Effector memory CD4-positive, alpha-beta T cell (primary cell): ENCODE results near the gene PATL2.

Source experiments
- DNase-seq, 3 donors: peaks; one replicate each; pipeline ENCODE4 v3.0.0-alpha.2; 2020
- H3K27ac ChIP-seq: 2 replicates; pipeline ENCODE4 v1.7.0; 2013; ENCODE audit warnings: mild to moderate bottlenecking, low read length, moderate library complexity; ENCODE audit not compliant: insufficient read depth, poor library complexity, severe bottlenecking
- H3K27me3 ChIP-seq: replicated peaks from 2 replicates; pipeline ENCODE4 v1.7.0; 2013; ENCODE audit warnings: mild to moderate bottlenecking, low read length; ENCODE audit not compliant: insufficient read depth, control insufficient read depth, poor library complexity, severe bottlenecking
- H3K36me3 ChIP-seq: 2 replicates; pipeline ENCODE4 v1.7.0; 2013; ENCODE audit warnings: mild to moderate bottlenecking, low read length, moderate library complexity; ENCODE audit not compliant: control insufficient read depth, insufficient read depth
- H3K4me1 ChIP-seq: 2 replicates; pipeline ENCODE4 v1.7.0; 2013; ENCODE audit warnings: low read length, mild to moderate bottlenecking; ENCODE audit not compliant: control insufficient read depth, insufficient read depth, poor library complexity, severe bottlenecking
- H3K4me3 ChIP-seq: 2 replicates; pipeline ENCODE4 v1.7.0; 2013; ENCODE audit warnings: low read length, low read depth, mild to moderate bottlenecking; ENCODE audit not compliant: insufficient read depth, poor library complexity, severe bottlenecking
- H3K9me3 ChIP-seq: 2 replicates; pipeline ENCODE4 v1.7.0; 2013; ENCODE audit warnings: mild to moderate bottlenecking, low read length, moderate library complexity; ENCODE audit not compliant: control insufficient read depth

Gene PATL2

DNA sequence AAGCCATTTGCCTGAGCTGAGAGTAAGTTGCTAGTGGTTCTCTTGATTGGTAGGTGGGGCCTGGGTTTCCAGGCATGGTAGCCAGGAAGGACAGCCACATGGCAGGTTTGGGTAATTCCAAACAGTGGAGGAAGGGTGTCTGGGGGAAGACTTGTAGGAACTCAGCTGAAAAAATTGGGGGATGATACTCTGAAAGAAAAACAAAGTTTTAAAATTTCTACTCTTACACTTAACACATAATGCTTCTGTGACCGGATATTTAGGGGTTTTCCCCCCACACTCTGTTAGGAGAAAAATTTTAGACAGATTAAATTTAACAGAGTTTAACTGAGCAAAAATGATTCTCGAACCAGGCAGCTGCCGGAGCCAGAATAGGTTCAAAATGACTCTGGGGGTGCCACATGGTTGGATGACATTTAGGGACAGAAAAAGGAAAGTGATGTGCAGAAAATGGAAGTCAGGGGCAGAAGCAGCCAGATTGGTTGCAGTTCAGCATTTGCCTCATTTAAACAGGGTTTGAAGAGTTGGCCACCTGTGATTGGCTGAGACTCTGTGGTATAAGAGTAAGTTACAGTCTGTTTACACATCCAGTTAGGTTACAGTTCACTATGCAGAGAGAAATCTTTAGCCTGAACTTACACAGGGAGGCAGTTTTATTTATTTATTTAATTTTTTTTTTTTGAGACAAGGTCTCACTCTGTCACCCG is 8.3 kb upstream of the PATL2 start:
- H3K36me3 ChIP-seq, result peaks cover 42% of the 10 kb centered on the region
- H3K27me3 ChIP-seq, result no peaks in the 10 kb centered on the region
- no peak overlapping the region for H3K4me3 ChIP-seq
- H3K9me3 ChIP-seq, result no peaks in the 10 kb centered on the region
- H3K4me1 ChIP-seq, result peaks cover 71% of the 10 kb centered on the region
- H3K27ac ChIP-seq, result peak overlapping the region; percentile 79
- peak; percentile 23 to 45 (median 44) for DNase-seq

DNA sequence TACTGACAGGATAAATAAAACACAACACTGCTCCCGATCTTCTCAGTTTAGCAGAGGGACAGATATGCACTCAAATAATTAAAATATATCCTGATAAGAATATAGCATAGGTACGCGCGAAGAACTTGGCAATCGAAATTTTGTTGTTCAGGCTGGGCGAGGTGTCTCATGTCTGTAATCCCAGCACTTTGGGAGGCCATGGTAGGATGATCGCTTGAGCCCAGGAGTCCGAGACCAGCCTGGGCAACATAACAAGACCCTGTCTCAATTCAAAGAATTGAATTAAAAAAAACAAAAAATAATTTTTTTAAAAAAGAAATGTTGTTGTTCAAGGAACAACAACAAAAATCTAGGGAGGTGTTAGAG is 7.8 kb upstream of the PATL2 start:
- peaks cover 68% of the 10 kb centered on the region for H3K4me1 ChIP-seq
- peaks cover 46% of the 10 kb centered on the region for H3K36me3 ChIP-seq
- H3K27ac ChIP-seq, result peak overlapping the region; percentile 79
- no peak for DNase-seq
- H3K4me3 ChIP-seq, result peak overlapping the region; percentile 6
- no peaks in the 10 kb centered on the region for H3K9me3 ChIP-seq
- H3K27me3 ChIP-seq, result no peaks in the 10 kb centered on the region

DNA sequence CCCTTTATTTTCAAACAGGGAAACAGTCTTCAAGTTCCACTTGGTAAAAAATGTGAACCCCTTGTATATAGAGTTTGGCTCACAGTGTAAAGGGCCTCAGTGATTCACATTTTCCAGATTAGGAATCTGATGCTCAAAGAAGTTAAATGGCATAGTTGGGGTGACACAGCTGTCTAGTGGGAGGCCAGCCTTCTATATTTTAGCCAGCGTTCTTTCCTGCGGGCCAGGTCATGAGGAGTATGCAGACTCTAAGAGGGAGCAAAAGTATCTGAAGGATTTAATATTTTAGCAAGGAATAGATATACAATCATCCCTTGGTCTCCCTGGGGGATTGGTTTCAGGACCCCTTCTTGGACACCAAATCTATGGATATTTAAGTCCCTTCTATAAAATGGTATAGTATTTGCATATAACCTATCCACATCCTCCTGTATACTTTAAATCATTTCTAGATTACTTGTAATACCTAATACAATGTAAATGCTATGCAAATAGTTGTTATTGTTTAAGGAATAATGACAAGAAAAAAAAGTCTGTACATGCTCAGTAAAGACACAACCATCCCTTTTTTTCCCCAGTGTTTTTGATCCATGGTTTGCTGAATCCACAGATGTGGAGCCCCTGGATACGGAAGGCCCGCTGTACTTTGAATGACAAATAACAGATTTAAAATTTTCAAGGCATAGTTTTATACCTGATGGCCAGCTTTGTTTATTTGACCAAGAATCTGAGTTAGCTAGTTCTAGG is 7.2 kb upstream of the PATL2 start:
- peak overlapping the region; percentile 79 for H3K27ac ChIP-seq
- peaks cover 63% of the 10 kb centered on the region for H3K4me1 ChIP-seq
- H3K27me3 ChIP-seq, result no peaks in the 10 kb centered on the region
- H3K9me3 ChIP-seq, result no peaks in the 10 kb centered on the region
- H3K4me3 ChIP-seq, result peak overlapping the region; percentile 6
- H3K36me3 ChIP-seq, result peaks cover 49% of the 10 kb centered on the region
- DNase-seq, result no peak

DNA sequence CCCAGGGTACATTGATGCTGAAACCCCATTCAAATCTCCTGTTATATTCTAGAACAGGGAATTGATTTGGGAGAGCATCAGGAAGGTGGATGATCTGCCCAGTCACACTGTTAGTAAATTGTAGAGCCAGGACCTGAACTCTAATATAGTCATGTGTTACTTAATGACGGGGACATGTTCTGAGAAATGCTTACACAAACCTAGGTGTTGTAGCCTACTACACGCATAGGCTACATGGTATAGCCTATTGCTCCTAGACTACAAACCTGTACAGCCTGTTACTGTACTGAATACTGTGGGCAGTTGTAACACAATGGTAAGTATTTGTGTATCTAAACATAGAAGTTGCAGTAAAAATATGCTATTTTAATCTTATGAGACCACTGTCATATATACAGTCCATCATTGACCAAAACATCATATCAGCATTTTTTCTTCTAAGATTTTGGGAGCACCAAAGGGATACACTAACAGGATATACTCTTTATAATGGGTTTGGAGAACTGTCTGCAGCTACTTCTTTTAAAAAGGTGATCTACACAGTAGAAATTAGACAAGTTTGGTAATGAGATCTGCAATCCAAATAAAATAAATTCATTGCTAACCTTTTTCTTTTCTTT is 6.0 kb upstream of the PATL2 start:
- Histone ChIP-seq H3K9me3 (no peaks in the 10 kb centered on the region), H3K36me3 (peaks cover 60% of the 10 kb centered on the region), H3K4me1 (peaks cover 63% of the 10 kb centered on the region), H3K4me3 (peak overlapping the region; percentile 100), H3K27ac (peak overlapping the region; percentile 79), H3K27me3 (no peaks in the 10 kb centered on the region)
- no peak for DNase-seq

DNA sequence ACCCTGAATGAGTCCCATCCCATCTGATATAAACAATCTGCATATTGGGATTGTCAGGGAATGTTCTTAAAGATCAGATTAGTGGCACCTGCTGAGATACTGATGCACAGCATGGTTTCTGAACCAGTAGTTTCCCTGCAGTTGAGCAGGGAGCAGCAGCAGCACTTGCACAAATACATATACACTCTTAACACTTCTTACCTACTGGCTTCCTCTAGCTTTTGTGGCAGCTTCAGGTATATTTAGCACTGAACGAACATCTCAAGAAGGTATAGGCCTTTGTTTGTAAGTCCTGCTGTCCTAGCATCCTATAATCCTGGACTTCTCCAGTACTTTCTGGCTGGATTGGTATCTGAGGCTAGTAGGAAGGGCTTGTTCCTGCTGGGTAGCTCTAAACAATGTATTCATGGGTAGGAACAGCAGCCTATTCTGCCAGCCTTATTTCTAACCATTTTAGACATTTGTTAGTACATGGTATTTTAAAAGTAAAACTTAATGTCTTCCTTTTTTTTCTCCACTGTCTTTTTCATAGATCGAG is 4.7 kb upstream of the PATL2 start:
- peak overlapping the region; percentile 100 for H3K4me3 ChIP-seq
- H3K9me3 ChIP-seq, result no peaks in the 10 kb centered on the region
- peaks cover 68% of the 10 kb centered on the region for H3K36me3 ChIP-seq
- no peaks in the 10 kb centered on the region for H3K27me3 ChIP-seq
- peak overlapping the region; percentile 100 for H3K27ac ChIP-seq
- peaks cover 60% of the 10 kb centered on the region for H3K4me1 ChIP-seq
- no peak for DNase-seq

DNA sequence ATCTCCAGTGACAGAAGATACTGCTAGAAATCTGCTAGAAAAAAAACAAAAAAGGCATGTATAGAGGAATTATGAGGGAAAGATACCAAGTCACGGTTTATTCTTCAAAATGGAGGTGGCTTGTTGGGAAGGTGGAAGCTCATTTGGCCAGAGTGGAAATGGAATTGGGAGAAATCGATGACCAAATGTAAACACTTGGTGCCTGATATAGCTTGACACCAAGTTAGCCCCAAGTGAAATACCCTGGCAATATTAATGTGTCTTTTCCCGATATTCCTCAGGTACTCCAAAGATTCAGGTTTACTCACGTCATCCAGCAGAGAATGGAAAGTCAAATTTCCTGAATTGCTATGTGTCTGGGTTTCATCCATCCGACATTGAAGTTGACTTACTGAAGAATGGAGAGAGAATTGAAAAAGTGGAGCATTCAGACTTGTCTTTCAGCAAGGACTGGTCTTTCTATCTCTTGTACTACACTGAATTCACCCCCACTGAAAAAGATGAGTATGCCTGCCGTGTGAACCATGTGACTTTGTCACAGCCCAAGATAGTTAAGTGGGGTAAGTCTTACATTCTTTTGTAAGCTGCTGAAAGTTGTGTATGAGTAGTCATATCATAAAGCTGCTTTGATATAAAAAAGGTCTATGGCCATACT is 4.1 kb upstream of the PATL2 start:
- Histone ChIP-seq H3K9me3 (no peaks in the 10 kb centered on the region), H3K4me1 (peaks cover 54% of the 10 kb centered on the region), H3K36me3 (peaks cover 68% of the 10 kb centered on the region), H3K27ac (peak overlapping the region; percentile 100), H3K27me3 (no peaks in the 10 kb centered on the region), H3K4me3 (peak overlapping the region; percentile 100)
- DNase-seq, result no peak

DNA sequence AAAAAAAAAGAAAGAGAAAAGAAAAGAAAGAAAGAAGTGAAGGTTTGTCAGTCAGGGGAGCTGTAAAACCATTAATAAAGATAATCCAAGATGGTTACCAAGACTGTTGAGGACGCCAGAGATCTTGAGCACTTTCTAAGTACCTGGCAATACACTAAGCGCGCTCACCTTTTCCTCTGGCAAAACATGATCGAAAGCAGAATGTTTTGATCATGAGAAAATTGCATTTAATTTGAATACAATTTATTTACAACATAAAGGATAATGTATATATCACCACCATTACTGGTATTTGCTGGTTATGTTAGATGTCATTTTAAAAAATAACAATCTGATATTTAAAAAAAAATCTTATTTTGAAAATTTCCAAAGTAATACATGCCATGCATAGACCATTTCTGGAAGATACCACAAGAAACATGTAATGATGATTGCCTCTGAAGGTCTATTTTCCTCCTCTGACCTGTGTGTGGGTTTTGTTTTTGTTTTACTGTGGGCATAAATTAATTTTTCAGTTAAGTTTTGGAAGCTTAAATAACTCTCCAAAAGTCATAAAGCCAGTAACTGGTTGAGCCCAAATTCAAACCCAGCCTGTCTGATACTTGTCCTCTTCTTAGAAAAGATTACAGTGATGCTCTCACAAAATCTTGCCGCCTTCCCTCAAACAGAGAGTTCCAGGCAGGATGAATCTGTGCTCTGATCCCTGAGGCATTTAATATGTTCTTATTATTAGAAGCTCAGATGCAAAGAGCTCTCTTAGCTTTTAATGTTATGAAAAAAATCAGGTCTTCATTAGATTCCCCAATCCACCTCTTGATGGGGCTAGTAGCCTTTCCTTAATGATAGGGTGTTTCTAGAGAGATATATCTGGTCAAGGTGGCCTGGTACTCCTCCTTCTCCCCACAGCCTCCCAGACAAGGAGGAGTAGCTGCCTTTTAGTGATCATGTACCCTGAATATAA is 2.2 kb upstream of the PATL2 start:
- H3K36me3 ChIP-seq, result peaks cover 61% of the 10 kb centered on the region
- H3K4me1 ChIP-seq, result peaks cover 34% of the 10 kb centered on the region
- H3K4me3 ChIP-seq, result peak overlapping the region; percentile 100
- no peak for DNase-seq
- peak overlapping the region; percentile 100 for H3K27ac ChIP-seq
- no peaks in the 10 kb centered on the region for H3K9me3 ChIP-seq
- no peaks in the 10 kb centered on the region for H3K27me3 ChIP-seq

DNA sequence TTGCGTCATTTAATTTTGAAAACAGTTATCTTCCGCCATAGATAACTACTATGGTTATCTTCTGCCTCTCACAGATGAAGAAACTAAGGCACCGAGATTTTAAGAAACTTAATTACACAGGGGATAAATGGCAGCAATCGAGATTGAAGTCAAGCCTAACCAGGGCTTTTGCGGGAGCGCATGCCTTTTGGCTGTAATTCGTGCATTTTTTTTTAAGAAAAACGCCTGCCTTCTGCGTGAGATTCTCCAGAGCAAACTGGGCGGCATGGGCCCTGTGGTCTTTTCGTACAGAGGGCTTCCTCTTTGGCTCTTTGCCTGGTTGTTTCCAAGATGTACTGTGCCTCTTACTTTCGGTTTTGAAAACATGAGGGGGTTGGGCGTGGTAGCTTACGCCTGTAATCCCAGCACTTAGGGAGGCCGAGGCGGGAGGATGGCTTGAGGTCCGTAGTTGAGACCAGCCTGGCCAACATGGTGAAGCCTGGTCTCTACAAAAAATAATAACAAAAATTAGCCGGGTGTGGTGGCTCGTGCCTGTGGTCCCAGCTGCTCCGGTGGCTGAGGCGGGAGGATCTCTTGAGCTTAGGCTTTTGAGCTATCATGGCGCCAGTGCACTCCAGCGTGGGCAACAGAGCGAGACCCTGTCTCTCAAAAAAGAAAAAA is 1.4 kb upstream of the PATL2 start:
- Histone ChIP-seq H3K27me3 (no peaks in the 10 kb centered on the region), H3K4me1 (peaks cover 26% of the 10 kb centered on the region), H3K27ac (peak overlapping the region; percentile 100), H3K4me3 (peak overlapping the region; percentile 100), H3K9me3 (no peaks in the 10 kb centered on the region), H3K36me3 (peaks cover 53% of the 10 kb centered on the region)
- DNase-seq, result peak; percentile 43 to 61 (median 45)
